Stimulated activated CD8-positive, alpha-beta memory T cell treated with anti-CD3 and anti-CD28 coated beads, Interleukin-7, amount 100 ng/mL, for 4 hours (primary cell): ENCODE data around the gene ACOT8.

Experiments used
- DNase-seq, 2 donors: peaks; one replicate each; pipeline ENCODE4 v3.0.0-alpha.2; 2020; ENCODE audit warnings: low read depth in 2 of 2

Gene ACOT8

DNA sequence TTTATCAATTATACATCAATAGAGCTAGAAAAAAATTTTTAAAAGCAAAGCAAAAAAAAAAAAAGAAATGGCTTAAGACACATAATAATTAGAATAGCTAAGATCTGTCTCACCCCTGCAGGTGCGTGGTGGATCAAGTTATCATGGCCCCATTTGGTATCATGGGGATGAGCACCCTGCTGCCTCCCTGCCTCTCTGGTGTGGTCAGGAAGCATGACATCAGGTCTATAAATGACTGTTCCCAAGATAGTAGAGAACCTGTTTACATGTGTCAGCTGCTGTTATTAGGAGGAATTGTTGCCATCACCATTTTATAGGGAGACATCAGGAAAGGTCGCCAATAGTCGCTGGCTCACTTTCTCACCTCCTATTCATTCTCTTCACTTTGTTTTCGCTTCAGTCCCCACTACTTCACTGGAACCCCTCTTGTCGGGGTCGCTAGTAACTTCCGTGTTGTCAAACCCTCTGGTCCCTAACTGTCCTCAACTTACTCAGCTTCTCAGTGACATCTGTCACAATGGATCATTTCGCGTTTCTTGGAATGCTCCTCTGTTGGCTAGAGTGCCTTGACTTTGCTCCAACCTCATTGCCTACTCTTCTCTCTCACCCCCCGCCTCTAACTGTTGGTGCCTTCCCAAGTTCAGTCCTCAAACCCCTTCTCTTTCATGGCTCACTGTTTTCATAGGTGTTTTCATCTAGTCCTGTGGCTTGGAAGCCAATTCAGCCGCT lies 60.7 kb downstream of the ACOT8 start:
- no peak for DNase-seq

DNA sequence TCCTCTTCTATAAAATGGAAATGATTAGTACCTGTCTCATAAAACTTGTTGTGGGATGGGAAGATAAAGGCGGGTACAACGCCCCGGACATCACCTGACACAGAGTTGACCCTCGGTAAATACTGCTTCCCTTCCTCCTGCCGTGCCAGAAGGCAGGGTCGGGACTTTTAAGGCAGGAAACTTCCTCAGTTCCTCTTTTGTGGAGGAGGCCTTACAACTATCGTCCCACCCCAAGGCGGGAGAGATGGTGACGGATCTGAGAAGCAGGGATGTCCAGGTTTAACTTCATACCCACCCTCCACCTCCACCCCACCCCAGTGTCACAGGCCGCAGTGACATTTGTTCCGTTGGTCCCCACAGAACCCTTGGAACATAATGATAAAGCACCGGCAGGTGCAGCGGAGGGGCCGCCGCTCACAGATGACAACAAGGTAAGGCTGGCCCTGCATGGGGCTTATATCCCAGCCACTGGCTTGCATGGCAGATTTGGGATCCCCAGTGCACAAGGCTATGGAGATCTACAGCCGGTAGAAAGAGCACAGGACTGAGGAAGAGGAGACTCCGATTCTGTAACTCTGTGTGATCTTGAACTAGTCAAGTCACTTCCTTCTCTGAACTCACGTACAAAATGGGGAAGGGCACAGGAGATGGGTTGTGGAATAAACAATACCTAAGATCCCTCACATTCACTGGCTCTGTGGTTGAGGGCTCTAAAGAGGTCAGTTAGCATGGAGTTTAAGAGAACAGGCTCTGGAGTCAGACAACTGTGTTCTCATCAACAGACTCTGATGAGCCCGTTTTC lies 64.7 kb downstream of the ACOT8 start:
- DNase-seq, result no peak
